Neural cell (in vitro differentiated cells): ENCODE results near the gene MEIOB. TPM values are rescaled to one million over a fixed set of nuclear protein-coding genes. Genes with fewer than 3 reads are reported as not detected.

Experiments used
- H2AFZ ChIP-seq: fragments of 200-600, 300-800 bp; sonication (generic), shearing (Covaris generic); 2 replicates; pipeline ENCODE4 v1.6.0; 2014; ENCODE audit warnings: low read depth, mild to moderate bottlenecking, antibody characterized with exemption, low read length, moderate library complexity
- H3F3A ChIP-seq: fragments of 200-600 bp; shearing (Covaris generic); 2 replicates; pipeline ENCODE4 v1.6.1; 2016; ENCODE audit warnings: mild to moderate bottlenecking, moderate library complexity, mixed read lengths, antibody characterized with exemption, low read length; ENCODE audit not compliant: insufficient read depth, poor library complexity, severe bottlenecking
- H3K27ac ChIP-seq: fragments of 200-600, 300-800 bp; sonication (generic), shearing (Covaris generic); 2 replicates; pipeline ENCODE4 v1.5.1; 2014; ENCODE audit warnings: mild to moderate bottlenecking, low read length, moderate library complexity
- H3K27me3 ChIP-seq: fragments of 300-800, 200-600 bp; sonication (generic), shearing (Covaris generic); 2 replicates; pipeline ENCODE4 v1.6.0; 2014; ENCODE audit warnings: mild to moderate bottlenecking, low read depth, low read length, moderate library complexity; ENCODE audit not compliant: insufficient read depth
- H3K36me3 ChIP-seq: fragments of 300-800, 200-600 bp; sonication (generic), shearing (Covaris generic); 2 replicates; pipeline ENCODE4 v1.5.1; 2014; ENCODE audit warnings: mild to moderate bottlenecking, antibody characterized with exemption, low read length, moderate library complexity; ENCODE audit not compliant: insufficient read depth
- H3K4me2 ChIP-seq: fragments of 300-800, 200-600 bp; sonication (generic), shearing (Covaris generic); 2 replicates; pipeline ENCODE4 v1.6.0; 2014; ENCODE audit warnings: mild to moderate bottlenecking, low read length
- H3K4me3 ChIP-seq: fragments of 300-800, 200-600 bp; sonication (generic), shearing (Covaris generic); 2 replicates; pipeline ENCODE4 v1.5.1; 2014; ENCODE audit warnings: mild to moderate bottlenecking, low read length, moderate library complexity
- H3K79me2 ChIP-seq: fragments of 200-600 bp; shearing (Covaris generic); replicated peaks from 2 replicates; pipeline ENCODE4 v1.6.0; 2014; ENCODE audit warnings: mild to moderate bottlenecking, low read length, moderate library complexity; ENCODE audit not compliant: insufficient read depth
- H3K9ac ChIP-seq: fragments of 300-800, 200-600 bp; sonication (generic), shearing (Covaris generic); 2 replicates; pipeline ENCODE4 v1.6.1; 2016; ENCODE audit warnings: mild to moderate bottlenecking, low read length, mixed read lengths
- H3K9me2 ChIP-seq: fragments of 200-600 bp; shearing (Covaris generic); 2 replicates; pipeline ENCODE4 v1.6.1; 2016; ENCODE audit warnings: mild to moderate bottlenecking, low read length, mixed read lengths; ENCODE audit not compliant: insufficient read depth
- H3K9me3 ChIP-seq: fragments of 200-600, 300-800 bp; sonication (generic), shearing (Covaris generic); 2 replicates; pipeline ENCODE4 v1.6.1; 2016; ENCODE audit warnings: mild to moderate bottlenecking, mixed run types, low read length, moderate library complexity, mixed read lengths
- H4K20me1 ChIP-seq: fragments of 200-600 bp; shearing (Covaris generic); 2 replicates; pipeline ENCODE4 v1.6.1; 2016; ENCODE audit warnings: mild to moderate bottlenecking, mixed run types; ENCODE audit not compliant: insufficient read depth
- CTCF ChIP-seq: fragments of 450-650 bp; IDR thresholded peaks from 2 replicates; pipeline ENCODE4 v1.5.1; 2014; ENCODE audit warnings: antibody characterized with exemption, mild to moderate bottlenecking, moderate library complexity; ENCODE audit not compliant: poor library complexity, severe bottlenecking
- MXI1 ChIP-seq: fragments of 450-650 bp; conservative IDR thresholded peaks from 2 replicates; pipeline ENCODE4 v1.6.1; 2014; ENCODE audit warnings: antibody characterized with exemption, mild to moderate bottlenecking; ENCODE audit not compliant: poor library complexity, severe bottlenecking
- POLR2AphosphoS5 ChIP-seq: IDR thresholded peaks from 2 replicates; pipeline ENCODE4 v1.6.1; 2012
- RAD21 ChIP-seq: fragments of 450-650 bp; conservative IDR thresholded peaks from 2 replicates; pipeline ENCODE4 v1.6.1; 2014; ENCODE audit warnings: antibody characterized with exemption, mild to moderate bottlenecking, moderate library complexity
- REST ChIP-seq: IDR thresholded peaks from 2 replicates; pipeline ENCODE4 v1.6.1; 2012; ENCODE audit warnings: borderline replicate concordance
- SMC3 ChIP-seq: fragments of 450-650 bp; conservative IDR thresholded peaks from 2 replicates; pipeline ENCODE4 v1.6.1; 2014; ENCODE audit warnings: antibody characterized with exemption, mild to moderate bottlenecking, moderate library complexity; ENCODE audit not compliant: poor library complexity
- TAF1 ChIP-seq: IDR thresholded peaks from 2 replicates; pipeline ENCODE4 v1.6.1; 2012; ENCODE audit warnings: low read depth
- polyA plus RNA-seq: library from polyadenylated mRNA; depleted of rRNA; stranded (reverse); fragments of >200 nt; gene quantifications from 2 replicates; pipeline ENCODE4 v1.2.3, GENCODE V29; 2014

MEIOB gene
- polyA plus RNA-seq, 1 donor from 2014 or later, result not detected

- H3K79me2 ChIP-seq, result no peaks in the 10 kb centered on the region
- peaks cover 22% of the 10 kb centered on the region for H3K27me3 ChIP-seq
- no peak overlapping the region for H2AFZ ChIP-seq
- no peaks in the 10 kb centered on the region for H3K36me3 ChIP-seq
- H3K4me3 ChIP-seq, result no peak overlapping the region
- H3K9ac ChIP-seq, result no peak overlapping the region
- H3K9me2 ChIP-seq, result no peaks in the 10 kb centered on the region
- H3K4me2 ChIP-seq, result no peak overlapping the region
- H3F3A ChIP-seq, result no peaks in the 10 kb centered on the region
- no peaks in the 10 kb centered on the region for H3K9me3 ChIP-seq
- H3K27ac ChIP-seq, result no peak overlapping the region
- no peaks in the 10 kb centered on the region for H4K20me1 ChIP-seq
- no peak for TF ChIP-seq REST
- TF ChIP-seq POLR2AphosphoS5, result no peak
- no peak for TF ChIP-seq RAD21
- no peak for TF ChIP-seq SMC3
- TF ChIP-seq CTCF, result no peak
- no peak for TF ChIP-seq MXI1
These were observed 5.9 kb downstream of the MEIOB start for GRCh38 chr16:1865902-1866690.

- H3K27ac ChIP-seq, result no peak overlapping the region
- TF ChIP-seq CTCF, result peak; percentile 68
- peak; percentile 75 for TF ChIP-seq RAD21
- TF ChIP-seq SMC3, result peak; percentile 66
- no peak for TF ChIP-seq TAF1
- no peak for TF ChIP-seq REST
- no peak overlapping the region for H3K4me3 ChIP-seq
- H3F3A ChIP-seq, result no peaks in the 10 kb centered on the region
- H4K20me1 ChIP-seq, result no peaks in the 10 kb centered on the region
- H3K4me2 ChIP-seq, result no peak overlapping the region
- H2AFZ ChIP-seq, result no peak overlapping the region
- no peak overlapping the region for H3K9ac ChIP-seq
- no peaks in the 10 kb centered on the region for H3K9me2 ChIP-seq
- H3K27me3 ChIP-seq, result peaks cover 43% of the 10 kb centered on the region
- no peaks in the 10 kb centered on the region for H3K79me2 ChIP-seq
- no peaks in the 10 kb centered on the region for H3K9me3 ChIP-seq
- H3K36me3 ChIP-seq, result no peaks in the 10 kb centered on the region
These were observed 8.1 kb downstream of the MEIOB start for GRCh38 chr16:1863681-1864460.
